MG63 (cell line): ENCODE data around the gene IGLON5. TPM values are rescaled to one million over a fixed set of nuclear protein-coding genes. Genes with fewer than 3 reads are reported as not detected.

Experiments
- DNase-seq: peaks from one replicate; pipeline ENCODE4 v3.0.0-alpha.2; 2020
- H3K27me3 ChIP-seq: fragments of 250-450 bp; sonication (Bioruptor Pico); 2 replicates; pipeline ENCODE4 v1.5.1; 2020; ENCODE audit warnings: mild to moderate bottlenecking, moderate library complexity
- H3K36me3 ChIP-seq: fragments of 250-450 bp; sonication (Bioruptor Pico); 2 replicates; pipeline ENCODE4 v1.5.1; 2020; ENCODE audit warnings: mild to moderate bottlenecking, moderate library complexity
- H3K4me3 ChIP-seq: fragments of 250-450 bp; sonication (Bioruptor Pico); 2 replicates; pipeline ENCODE4 v1.5.1; 2020; ENCODE audit warnings: mild to moderate bottlenecking, moderate library complexity
- H3K9me3 ChIP-seq: fragments of 250-450 bp; sonication (Bioruptor Pico); 2 replicates; pipeline ENCODE4 v1.5.1; 2020; ENCODE audit warnings: mild to moderate bottlenecking, moderate library complexity
- total RNA-seq: library from RNA; depleted of rRNA; stranded (reverse); fragments of >200 nt; shearing (Covaris generic); gene quantifications from 2 replicates; pipeline ENCODE4 v1.2.3, GENCODE V29; 2014; ENCODE audit warnings: low replicate concordance; rRNA removed

IGLON5 gene
- not detected in 2 replicates for total RNA-seq

- Histone ChIP-seq H3K4me3 (no peak within 1 kb of the TSS), H3K27me3 (peaks cover 14% of the 10 kb centered on the region), H3K36me3 (no peaks in the 10 kb centered on the region), H3K9me3 (peaks cover 4% of the 10 kb centered on the region; the same call in 1 of the 2 replicates)
- no peak for DNase-seq
Measured at GRCh38 chr19:51311351-51312257, at the start of gene IGLON5. Gene IGLON5, plus strand, starts transcription at chr19:51311644. Its CDS starts 204 bp downstream, at chr19:51311848.

- peaks cover 5% of the 10 kb centered on the region for H3K9me3 ChIP-seq
- no peaks in the 10 kb centered on the region for H3K36me3 ChIP-seq
- H3K4me3 ChIP-seq, result no peak overlapping the region
- no peak for DNase-seq
- H3K27me3 ChIP-seq, result peaks cover 21% of the 10 kb centered on the region
Measured at GRCh38 chr19:51263808-51264207, 47.6 kb upstream of the IGLON5 start.

GRCh38 chr19:51271067-51271466 lies 40.4 kb upstream of the IGLON5 start:
- DNase-seq, result no peak
- Histone ChIP-seq H3K4me3 (no peak overlapping the region), H3K27me3 (no peaks in the 10 kb centered on the region), H3K36me3 (no peaks in the 10 kb centered on the region), H3K9me3 (no peaks in the 10 kb centered on the region)

GRCh38 chr19:51272183-51272810 lies 39.1 kb upstream of the IGLON5 start:
- H3K27me3 ChIP-seq, result no peaks in the 10 kb centered on the region
- peak; percentile 18 for DNase-seq
- no peak overlapping the region for H3K4me3 ChIP-seq
- no peaks in the 10 kb centered on the region for H3K9me3 ChIP-seq
- no peaks in the 10 kb centered on the region for H3K36me3 ChIP-seq

GRCh38 chr19:51274049-51274770 lies 37.2 kb upstream of the IGLON5 start:
- no peaks in the 10 kb centered on the region for H3K9me3 ChIP-seq
- DNase-seq, result no peak
- H3K36me3 ChIP-seq, result no peaks in the 10 kb centered on the region
- no peak overlapping the region for H3K4me3 ChIP-seq
- H3K27me3 ChIP-seq, result no peaks in the 10 kb centered on the region

- Histone ChIP-seq H3K4me3 (no peak overlapping the region), H3K36me3 (no peaks in the 10 kb centered on the region)
- no peak for DNase-seq
Measured at GRCh38 chr19:51277112-51277511, 34.3 kb upstream of the IGLON5 start.

DNA sequence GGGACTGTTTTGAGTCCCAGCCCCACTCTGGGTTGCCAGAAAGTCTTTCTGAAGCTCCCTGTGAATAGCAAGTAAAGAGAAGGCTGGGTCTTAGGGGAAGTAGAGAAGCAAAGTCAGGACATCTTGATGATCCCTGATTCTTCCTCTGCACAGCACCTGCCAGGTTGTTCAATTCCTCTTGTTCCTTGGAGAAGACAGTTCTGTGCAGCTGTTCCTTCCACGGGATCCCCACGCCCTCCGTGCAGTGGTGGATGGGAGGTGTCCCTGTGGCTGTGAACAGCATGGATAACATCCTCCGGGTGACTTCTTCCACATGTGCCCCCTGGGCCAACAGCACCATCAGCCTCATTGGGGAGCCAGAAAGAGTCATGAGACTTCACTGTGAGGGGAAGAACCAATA lies 29.1 kb upstream of the IGLON5 start:
- peaks cover 13% of the 10 kb centered on the region for H3K27me3 ChIP-seq
- no peak for DNase-seq
- H3K4me3 ChIP-seq, result no peak overlapping the region
- no peaks in the 10 kb centered on the region for H3K9me3 ChIP-seq
- H3K36me3 ChIP-seq, result no peaks in the 10 kb centered on the region

More at GRCh38 chr19:51277112-51277511, 34.3 kb upstream of the IGLON5 start:
- no peaks in the 10 kb centered on the region for H3K27me3 ChIP-seq
- no peaks in the 10 kb centered on the region for H3K9me3 ChIP-seq

GRCh38 chr19:51285682-51286081 lies 25.8 kb upstream of the IGLON5 start:
- DNase-seq, result no peak
- Histone ChIP-seq H3K36me3 (no peaks in the 10 kb centered on the region), H3K27me3 (peaks cover 13% of the 10 kb centered on the region), H3K4me3 (no peak overlapping the region), H3K9me3 (no peaks in the 10 kb centered on the region)

DNA sequence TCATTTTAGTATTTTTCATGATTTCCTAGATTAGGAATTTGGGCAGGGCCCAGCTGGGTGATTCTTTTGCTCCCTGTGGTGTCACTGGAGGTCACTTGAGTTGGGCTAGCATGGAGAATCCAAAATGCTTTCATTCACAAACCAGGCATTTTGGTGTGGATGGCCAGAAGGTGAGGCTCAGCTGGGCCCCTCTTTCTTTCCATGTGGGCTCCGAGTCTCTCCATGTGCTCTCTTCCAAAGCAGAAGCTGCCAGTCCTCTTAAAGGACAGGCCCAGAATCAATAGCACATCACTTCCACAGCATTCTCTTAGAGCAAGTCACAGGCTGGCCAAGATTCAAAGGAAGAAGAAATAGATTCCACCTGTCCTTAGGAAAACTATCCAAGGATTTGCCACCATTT lies 21.8 kb upstream of the IGLON5 start:
- no peak overlapping the region for H3K4me3 ChIP-seq

DNA sequence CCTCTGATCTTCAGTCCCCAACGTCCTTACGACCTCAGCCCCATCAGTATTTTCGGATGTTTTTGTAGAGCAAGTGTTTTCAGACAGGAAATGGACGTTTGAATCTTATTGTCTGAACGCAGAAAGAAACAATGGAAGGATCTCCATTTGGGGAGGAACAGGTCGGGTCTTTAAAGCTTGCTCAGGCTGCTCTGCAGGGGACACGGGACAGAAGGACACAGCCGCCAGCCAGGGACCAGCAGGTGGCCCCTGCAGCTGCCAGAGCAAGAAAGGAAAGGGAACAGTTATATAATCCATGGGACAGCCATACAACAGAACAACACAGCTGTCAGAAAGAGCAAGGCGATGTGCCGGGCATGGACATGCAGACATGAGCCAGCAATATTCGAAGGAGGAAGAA lies 18.5 kb upstream of the IGLON5 start:
- no peaks in the 10 kb centered on the region for H3K36me3 ChIP-seq
- no peak for DNase-seq

More for the DNA sequence above, 21.8 kb upstream of the IGLON5 start:
- Histone ChIP-seq H3K27me3 (peaks cover 10% of the 10 kb centered on the region), H3K9me3 (no peaks in the 10 kb centered on the region), H3K36me3 (no peaks in the 10 kb centered on the region)
- no peak for DNase-seq

GRCh38 chr19:51293571-51294210 lies 17.8 kb upstream of the IGLON5 start:
- no peaks in the 10 kb centered on the region for H3K9me3 ChIP-seq
- no peak for DNase-seq
- H3K27me3 ChIP-seq, result no peaks in the 10 kb centered on the region
- H3K36me3 ChIP-seq, result no peaks in the 10 kb centered on the region
- no peak overlapping the region for H3K4me3 ChIP-seq

More for the DNA sequence above, 18.5 kb upstream of the IGLON5 start:
- Histone ChIP-seq H3K9me3 (no peaks in the 10 kb centered on the region), H3K4me3 (no peak overlapping the region), H3K27me3 (no peaks in the 10 kb centered on the region)

GRCh38 chr19:51294211-51294976 lies 17.1 kb upstream of the IGLON5 start:
- DNase-seq, result no peak
- H3K36me3 ChIP-seq, result no peaks in the 10 kb centered on the region
- H3K4me3 ChIP-seq, result no peak overlapping the region
- H3K9me3 ChIP-seq, result no peaks in the 10 kb centered on the region
- H3K27me3 ChIP-seq, result no peaks in the 10 kb centered on the region

GRCh38 chr19:51294977-51295375 lies 16.5 kb upstream of the IGLON5 start:
- H3K9me3 ChIP-seq, result no peaks in the 10 kb centered on the region
- DNase-seq, result no peak
- H3K4me3 ChIP-seq, result no peak overlapping the region
- H3K36me3 ChIP-seq, result no peaks in the 10 kb centered on the region
- H3K27me3 ChIP-seq, result no peaks in the 10 kb centered on the region

- DNase-seq, result no peak
- no peaks in the 10 kb centered on the region for H3K9me3 ChIP-seq
- H3K27me3 ChIP-seq, result no peaks in the 10 kb centered on the region
- H3K36me3 ChIP-seq, result no peaks in the 10 kb centered on the region
- no peak overlapping the region for H3K4me3 ChIP-seq
Measured at GRCh38 chr19:51295382-51296126, 15.9 kb upstream of the IGLON5 start.

GRCh38 chr19:51296336-51297093 lies 14.9 kb upstream of the IGLON5 start:
- Histone ChIP-seq H3K27me3 (no peaks in the 10 kb centered on the region; the same call in 1 of the 2 replicates), H3K9me3 (no peaks in the 10 kb centered on the region), H3K36me3 (no peaks in the 10 kb centered on the region), H3K4me3 (no peak overlapping the region)
- DNase-seq, result no peak
